ENCODE results near the gene NME9. TPM values are rescaled to one million over a fixed set of nuclear protein-coding genes. Genes with fewer than 3 reads are reported as not detected.

The NME9 gene
- total RNA-seq, 1 experiment from 2014 or later = 0.40 TPM

DNA sequence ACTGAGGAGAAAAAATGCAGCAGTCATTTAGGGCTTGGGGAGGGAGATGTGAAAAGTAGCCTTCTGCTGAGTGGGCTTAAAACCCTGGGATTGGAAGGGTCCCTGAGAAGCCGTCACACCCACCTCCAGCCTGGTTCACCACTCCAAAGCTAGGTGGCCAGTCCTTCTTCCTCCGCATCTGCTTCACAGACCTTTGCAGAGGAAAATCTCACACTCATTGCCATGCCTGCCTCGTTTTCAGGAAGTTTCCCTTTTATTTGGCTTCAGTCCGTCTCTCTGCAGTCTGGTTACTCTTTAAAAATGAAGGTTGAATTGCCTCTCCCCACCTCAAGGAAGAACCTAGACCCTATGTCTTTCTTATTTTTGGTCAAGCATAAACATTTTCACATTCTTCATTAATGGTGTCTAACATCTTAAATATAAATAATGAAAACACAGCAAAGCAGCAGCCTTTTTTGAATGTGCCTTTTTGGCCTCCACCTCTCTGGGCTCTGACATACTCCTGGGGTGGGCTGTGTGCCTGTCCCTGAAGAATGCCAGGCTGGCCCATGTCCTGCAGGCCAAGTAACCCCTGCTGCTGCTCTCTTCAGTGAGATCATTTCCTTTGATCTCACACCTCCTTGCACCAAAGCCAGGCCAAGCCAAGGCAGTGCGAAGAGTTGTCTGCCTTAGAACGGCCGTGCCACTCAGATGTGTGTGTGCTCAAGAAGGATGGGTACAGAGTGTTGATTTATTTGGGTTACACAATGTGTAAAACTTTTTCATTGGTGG, 29.7 kb upstream of the NME9 start:
- Histone ChIP-seq H2AFZ (ENCODE audit: low read length) (no peak overlapping the region), H3K27me3 (ENCODE audit: low read length) (no peaks in the 10 kb centered on the region), H3K4me1 (ENCODE audit: insufficient read depth, low read length) (no peaks in the 10 kb centered on the region), H3K4me3 (ENCODE audit: low read length) (no peak overlapping the region), H3K36me3 (ENCODE audit: low read depth, low read length) (no peaks in the 10 kb centered on the region), H3K9me2 (replicated peaks; ENCODE audit: low read length) (no peaks in the 10 kb centered on the region), H3K27ac (ENCODE audit: low read length) (no peak overlapping the region), H3K4me2 (ENCODE audit: low read length) (no peak overlapping the region), H3K79me2 (ENCODE audit: low read length) (no peaks in the 10 kb centered on the region), H4K20me1 (ENCODE audit: low read length) (no peaks in the 10 kb centered on the region), H3F3A (ENCODE audit: low read length, unreplicated experiment) (no peaks in the 10 kb centered on the region), H3K9me3 (ENCODE audit: low read length) (no peaks in the 10 kb centered on the region), H3K9ac (ENCODE audit: low read length) (no peak overlapping the region)
- ChIA-PET CTCF (no interaction called here), POLR2A (ENCODE audit: unreplicated experiment) (no interaction called here)
- TF ChIP-seq, protein P1, sequence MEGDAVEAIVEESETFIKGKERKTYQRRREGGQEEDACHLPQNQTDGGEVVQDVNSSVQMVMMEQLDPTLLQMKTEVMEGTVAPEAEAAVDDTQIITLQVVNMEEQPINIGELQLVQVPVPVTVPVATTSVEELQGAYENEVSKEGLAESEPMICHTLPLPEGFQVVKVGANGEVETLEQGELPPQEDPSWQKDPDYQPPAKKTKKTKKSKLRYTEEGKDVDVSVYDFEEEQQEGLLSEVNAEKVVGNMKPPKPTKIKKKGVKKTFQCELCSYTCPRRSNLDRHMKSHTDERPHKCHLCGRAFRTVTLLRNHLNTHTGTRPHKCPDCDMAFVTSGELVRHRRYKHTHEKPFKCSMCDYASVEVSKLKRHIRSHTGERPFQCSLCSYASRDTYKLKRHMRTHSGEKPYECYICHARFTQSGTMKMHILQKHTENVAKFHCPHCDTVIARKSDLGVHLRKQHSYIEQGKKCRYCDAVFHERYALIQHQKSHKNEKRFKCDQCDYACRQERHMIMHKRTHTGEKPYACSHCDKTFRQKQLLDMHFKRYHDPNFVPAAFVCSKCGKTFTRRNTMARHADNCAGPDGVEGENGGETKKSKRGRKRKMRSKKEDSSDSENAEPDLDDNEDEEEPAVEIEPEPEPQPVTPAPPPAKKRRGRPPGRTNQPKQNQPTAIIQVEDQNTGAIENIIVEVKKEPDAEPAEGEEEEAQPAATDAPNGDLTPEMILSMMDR (conservative IDR thresholded peaks at IDR 0.05; ENCODE audit: low read depth, low read length) = no peak
- no peak for TF ChIP-seq EZH2 (IDR thresholded peaks at IDR 0.05; ENCODE audit: low read length, unreplicated experiment)
- no peak for TF ChIP-seq EZH2phosphoT487 (IDR thresholded peaks at IDR 0.05; ENCODE audit: borderline replicate concordance, low read length)
- ATAC-seq = no peak
- intact Hi-C loops (cut with micrococcal nuclease) = no loop called here
- no TSS peak for BruUV-seq (replicated peaks)
- no peak for DNase-seq

DNA sequence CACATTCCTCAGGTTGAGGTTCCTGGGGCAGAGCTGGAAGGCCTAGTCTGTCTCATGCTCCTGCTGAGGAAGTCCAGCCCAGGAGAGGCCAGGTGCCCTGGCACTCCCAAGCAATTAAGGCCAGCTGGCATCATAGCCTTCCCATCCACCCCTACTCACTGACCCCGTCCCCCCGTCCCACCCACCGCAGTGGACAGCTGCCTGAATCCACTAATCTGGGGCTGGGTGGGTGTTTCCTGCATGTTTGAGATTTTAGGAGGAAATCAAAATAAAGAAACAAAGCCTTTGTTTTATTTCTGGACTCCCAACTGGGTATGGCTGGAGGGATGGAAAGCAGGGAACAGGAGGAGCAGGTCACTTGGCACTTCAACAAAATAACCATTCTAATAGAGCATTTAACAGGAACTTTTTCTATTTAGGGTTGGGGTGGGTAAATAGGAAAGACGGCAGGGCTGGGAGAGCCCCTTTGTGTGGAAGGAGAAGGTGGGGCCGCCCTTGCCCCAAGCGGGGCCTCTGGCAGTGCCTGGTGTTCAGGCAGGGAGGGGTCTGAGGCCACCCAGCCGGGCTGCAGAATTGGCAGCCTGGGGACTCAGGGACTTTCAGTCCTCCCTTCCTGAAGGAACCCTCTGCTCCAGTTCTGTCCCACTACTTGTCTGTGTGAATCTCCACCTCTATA, 27.2 kb upstream of the NME9 start:
- Histone ChIP-seq H3K4me3 (ENCODE audit: low read length) (no peak overlapping the region), H3K9me3 (ENCODE audit: low read length) (no peaks in the 10 kb centered on the region), H3K27me3 (ENCODE audit: low read length) (no peaks in the 10 kb centered on the region), H3K4me1 (ENCODE audit: insufficient read depth, low read length) (no peaks in the 10 kb centered on the region), H3K9me2 (replicated peaks; ENCODE audit: low read length) (no peaks in the 10 kb centered on the region), H2AFZ (ENCODE audit: low read length) (no peak overlapping the region), H3K4me2 (ENCODE audit: low read length) (no peak overlapping the region), H3K27ac (ENCODE audit: low read length) (no peak overlapping the region), H3K9ac (ENCODE audit: low read length) (no peak overlapping the region), H3F3A (ENCODE audit: low read length, unreplicated experiment) (no peaks in the 10 kb centered on the region), H3K36me3 (ENCODE audit: low read depth, low read length) (no peaks in the 10 kb centered on the region), H3K79me2 (ENCODE audit: low read length) (no peaks in the 10 kb centered on the region), H4K20me1 (ENCODE audit: low read length) (no peaks in the 10 kb centered on the region)
- ATAC-seq (no peak), DNase-seq (no peak)
- no TSS peak for BruUV-seq (replicated peaks)
- intact Hi-C loops (cut with micrococcal nuclease) = no loop called here
- no peak for TF ChIP-seq EZH2phosphoT487 (IDR thresholded peaks at IDR 0.05; ENCODE audit: borderline replicate concordance, low read length)
- no peak for TF ChIP-seq EZH2 (IDR thresholded peaks at IDR 0.05; ENCODE audit: low read length, unreplicated experiment)
- TF ChIP-seq, protein P1 (conservative IDR thresholded peaks at IDR 0.05; ENCODE audit: low read depth, low read length) = no peak
- POLR2A ChIA-PET (ENCODE audit: unreplicated experiment) = no interaction called here
- CTCF ChIA-PET = no interaction called here

DNA sequence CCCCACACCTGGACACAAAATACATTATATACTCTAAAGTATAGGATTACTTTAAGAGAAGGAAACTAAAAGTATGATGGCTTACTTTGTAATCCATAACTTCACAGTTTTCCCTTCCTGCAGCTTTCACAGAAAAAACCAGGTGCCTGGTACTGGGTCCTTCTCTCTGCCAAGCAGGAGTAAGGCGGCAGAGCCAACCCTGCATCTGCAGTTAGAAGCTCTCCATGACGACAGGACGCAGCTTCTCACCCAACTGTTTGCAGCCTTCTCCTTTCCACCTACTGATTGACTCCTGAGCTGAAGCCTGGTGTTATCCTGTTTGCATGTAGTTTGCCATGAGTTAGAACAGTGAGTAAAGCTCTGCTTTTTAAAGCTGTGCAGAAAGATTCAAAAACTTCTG, 25.4 kb upstream of the NME9 start:
- TF ChIP-seq EZH2 (IDR thresholded peaks at IDR 0.05; ENCODE audit: low read length, unreplicated experiment) = no peak
- no peak for TF ChIP-seq EZH2phosphoT487 (IDR thresholded peaks at IDR 0.05; ENCODE audit: borderline replicate concordance, low read length)
- TF ChIP-seq, protein P1 (conservative IDR thresholded peaks at IDR 0.05; ENCODE audit: low read depth, low read length) = no peak
- ChIA-PET POLR2A (ENCODE audit: unreplicated experiment) (no interaction called here), CTCF (no interaction called here)
- Histone ChIP-seq H3K9ac (ENCODE audit: low read length) (no peak overlapping the region), H3K4me3 (ENCODE audit: low read length) (no peak overlapping the region), H3K9me2 (replicated peaks; ENCODE audit: low read length) (no peaks in the 10 kb centered on the region), H3K4me1 (ENCODE audit: insufficient read depth, low read length) (no peaks in the 10 kb centered on the region), H3F3A (ENCODE audit: low read length, unreplicated experiment) (no peaks in the 10 kb centered on the region), H4K20me1 (ENCODE audit: low read length) (no peaks in the 10 kb centered on the region), H3K27me3 (ENCODE audit: low read length) (no peaks in the 10 kb centered on the region), H3K27ac (ENCODE audit: low read length) (no peak overlapping the region), H2AFZ (ENCODE audit: low read length) (no peak overlapping the region), H3K79me2 (ENCODE audit: low read length) (no peaks in the 10 kb centered on the region), H3K4me2 (ENCODE audit: low read length) (no peak overlapping the region), H3K36me3 (ENCODE audit: low read depth, low read length) (no peaks in the 10 kb centered on the region), H3K9me3 (ENCODE audit: low read length) (no peaks in the 10 kb centered on the region)
- intact Hi-C loops (cut with micrococcal nuclease) = no loop called here
- BruUV-seq (replicated peaks) = no TSS peak
- ATAC-seq = no peak
- DNase-seq = no peak

Measured in PC-3 (cell line).